Brain microvascular endothelial cell (primary cell): ENCODE measurements around the gene TMED8.

ENCODE experiments used
- DNase-seq: peaks from one replicate; pipeline ENCODE4 v3.0.0-alpha.2; 2020
- H3K27ac ChIP-seq: fragments of 250-450 bp; sonication (Bioruptor Pico); 2 replicates; pipeline ENCODE4 v1.5.1; 2020; ENCODE audit warnings: mild to moderate bottlenecking, moderate library complexity
- H3K27me3 ChIP-seq: fragments of 250-450 bp; sonication (Bioruptor Pico); replicated peaks from 2 replicates; pipeline ENCODE4 v1.5.1; 2020; ENCODE audit warnings: mild to moderate bottlenecking
- H3K36me3 ChIP-seq: fragments of 250-450 bp; sonication (Bioruptor Pico); replicated peaks from 2 replicates; pipeline ENCODE4 v1.5.1; 2020; ENCODE audit warnings: mild to moderate bottlenecking
- H3K4me3 ChIP-seq: 2 replicates; pipeline ENCODE4 v1.5.1; 2011; ENCODE audit warnings: low read depth, mild to moderate bottlenecking, control low read depth, low read length, moderate library complexity
- CTCF ChIP-seq: IDR thresholded peaks from 2 replicates; pipeline ENCODE4 v1.5.1; 2011; ENCODE audit warnings: low read depth, mild to moderate bottlenecking, moderate library complexity, low read length, control low read depth, inconsistent platforms; ENCODE audit errors: missing control alignments
- in situ Hi-C: cut with HindIII; loops from 2 replicates; pipeline ENCODE4 v1.10.0; 2017; ENCODE audit warnings: low sequenced_read_pairs, low pct_ligation_motif_present

Gene TMED8

GRCh38 chr14:77375164-77375950 lies 1.5 kb downstream of the TMED8 start:
- no peak for DNase-seq
- Histone ChIP-seq H3K4me3 (no peak overlapping the region), H3K27me3 (no peaks in the 10 kb centered on the region), H3K27ac (no peak overlapping the region), H3K36me3 (no peaks in the 10 kb centered on the region)
- no peak for TF ChIP-seq CTCF
- in situ Hi-C loops: no loop called here

GRCh38 chr14:77372304-77372841 lies 4.5 kb downstream of the TMED8 start:
- no peak overlapping the region for H3K27ac ChIP-seq

GRCh38 chr14:77369285-77369684 lies 7.6 kb downstream of the TMED8 start:
- no peak overlapping the region for H3K27ac ChIP-seq
- no peaks in the 10 kb centered on the region for H3K36me3 ChIP-seq
- DNase-seq: no peak
- TF ChIP-seq CTCF: no peak
- in situ Hi-C loops: no loop called here
- H3K4me3 ChIP-seq: no peak overlapping the region
- H3K27me3 ChIP-seq: no peaks in the 10 kb centered on the region

More at GRCh38 chr14:77372304-77372841, 4.5 kb downstream of the TMED8 start:
- Histone ChIP-seq H3K27me3 (no peaks in the 10 kb centered on the region), H3K4me3 (no peak overlapping the region), H3K36me3 (no peaks in the 10 kb centered on the region)
- in situ Hi-C loops: no loop called here
- DNase-seq: peak; percentile 20
- TF ChIP-seq CTCF: no peak

GRCh38 chr14:77364146-77364545 lies 12.7 kb downstream of the TMED8 start:
- no peak for TF ChIP-seq CTCF
- Histone ChIP-seq H3K27ac (no peak overlapping the region), H3K27me3 (no peaks in the 10 kb centered on the region), H3K4me3 (no peak overlapping the region), H3K36me3 (no peaks in the 10 kb centered on the region)
- in situ Hi-C loops: no loop called here
- DNase-seq: no peak

GRCh38 chr14:77359626-77360025 lies 17.3 kb downstream of the TMED8 start:
- Histone ChIP-seq H3K27me3 (no peaks in the 10 kb centered on the region), H3K4me3 (no peak overlapping the region), H3K27ac (no peak overlapping the region), H3K36me3 (no peaks in the 10 kb centered on the region)
- in situ Hi-C loops: no loop called here
- no peak for TF ChIP-seq CTCF
- no peak for DNase-seq
